GM19468 (cell line): ENCODE measurements around the gene SFI1.

ENCODE experiments used
- ATAC-seq: cut with Tn5 transposase; IDR thresholded peaks from one replicate; pipeline ENCODE4 v1.9.1; 2021; ENCODE audit warnings: mild to moderate bottlenecking, moderate library complexity, moderate number of reproducible peaks; ENCODE audit not compliant: unreplicated experiment; ENCODE audit errors: extremely low read depth

Gene SFI1

GRCh38 chr22:31614781-31615490, 118.6 kb downstream of the SFI1 start:
- no peak for ATAC-seq

- ATAC-seq: no peak
Observed at GRCh38 chr22:31615491-31615860, 119.1 kb downstream of the SFI1 start.

GRCh38 chr22:31615940-31616314, 119.6 kb downstream of the SFI1 start:
- ATAC-seq: no peak

- no peak for ATAC-seq
Observed at GRCh38 chr22:31616315-31616980, 120.1 kb downstream of the SFI1 start.

- ATAC-seq: no peak
Observed at GRCh38 chr22:31618057-31618456, 121.7 kb downstream of the SFI1 start.

- ATAC-seq: no peak
Observed at GRCh38 chr22:31618471-31619176, 122.3 kb downstream of the SFI1 start.

- no peak for ATAC-seq
Observed at GRCh38 chr22:31619611-31620300, 123.4 kb downstream of the SFI1 start.

- ATAC-seq: no peak
Observed at GRCh38 chr22:31620756-31621480, 124.6 kb downstream of the SFI1 start.

GRCh38 chr22:31621507-31622124, 125.3 kb downstream of the SFI1 start:
- no peak for ATAC-seq

- no peak for ATAC-seq
Observed at GRCh38 chr22:31622980-31623379, 126.6 kb downstream of the SFI1 start.

GRCh38 chr22:31623592-31624304, 127.4 kb downstream of the SFI1 start:
- ATAC-seq: no peak

GRCh38 chr22:31625257-31625640, 128.9 kb downstream of the SFI1 start:
- ATAC-seq: no peak

GRCh38 chr22:31625661-31626426, 129.5 kb downstream of the SFI1 start:
- no peak for ATAC-seq

- no peak for ATAC-seq
Observed at GRCh38 chr22:31626427-31627150, 130.3 kb downstream of the SFI1 start.

- ATAC-seq: no peak
Observed at GRCh38 chr22:31627223-31627731, 130.9 kb downstream of the SFI1 start.

GRCh38 chr22:31628362-31628761, 132.0 kb downstream of the SFI1 start:
- ATAC-seq: no peak

- no peak for ATAC-seq
Observed at GRCh38 chr22:31628969-31629708, 132.8 kb downstream of the SFI1 start.
